GM18511 (cell line): ENCODE measurements around the gene MLPH.

Experiments
- ATAC-seq: cut with Tn5 transposase; IDR thresholded peaks from one replicate; pipeline ENCODE4 v1.9.1; 2021; ENCODE audit warnings: mild to moderate bottlenecking, moderate library complexity; ENCODE audit not compliant: unreplicated experiment

The MLPH gene

GRCh38 chr2:237517163-237517562 lies 30.1 kb downstream of the MLPH start:
- no peak for ATAC-seq

GRCh38 chr2:237517990-237518389 lies 30.9 kb downstream of the MLPH start:
- no peak for ATAC-seq

GRCh38 chr2:237519506-237520245 lies 32.6 kb downstream of the MLPH start:
- ATAC-seq = no peak

- no peak for ATAC-seq
Observed at GRCh38 chr2:237520290-237520689, 33.2 kb downstream of the MLPH start.

- ATAC-seq = no peak
Observed at GRCh38 chr2:237524631-237525030, 37.6 kb downstream of the MLPH start.

- no peak for ATAC-seq
Observed at GRCh38 chr2:237525559-237526157, 38.6 kb downstream of the MLPH start.

GRCh38 chr2:237527233-237527632 lies 40.2 kb downstream of the MLPH start:
- no peak for ATAC-seq

- ATAC-seq = no peak
Observed at GRCh38 chr2:237527766-237528165, 40.7 kb downstream of the MLPH start.

GRCh38 chr2:237529452-237530402 lies 42.7 kb downstream of the MLPH start:
- ATAC-seq = peak; percentile 85

- peak; percentile 37 for ATAC-seq
Observed at GRCh38 chr2:237530472-237531433, 43.7 kb downstream of the MLPH start.

GRCh38 chr2:237532160-237532559 lies 45.1 kb downstream of the MLPH start:
- ATAC-seq = no peak

GRCh38 chr2:237533668-237534161 lies 46.7 kb downstream of the MLPH start:
- no peak for ATAC-seq

- no peak for ATAC-seq
Observed at GRCh38 chr2:237534380-237534779, 47.3 kb downstream of the MLPH start.

- no peak for ATAC-seq
Observed at GRCh38 chr2:237535385-237536082, 48.5 kb downstream of the MLPH start.

- no peak for ATAC-seq
Observed at GRCh38 chr2:237536083-237536415, 49.0 kb downstream of the MLPH start.

GRCh38 chr2:237536617-237537016 lies 49.6 kb downstream of the MLPH start:
- ATAC-seq = no peak

- no peak for ATAC-seq
Observed at GRCh38 chr2:237538001-237538720, 51.1 kb downstream of the MLPH start.

GRCh38 chr2:237538901-237539300 lies 51.9 kb downstream of the MLPH start:
- ATAC-seq = no peak

GRCh38 chr2:237539681-237540080 lies 52.6 kb downstream of the MLPH start:
- ATAC-seq = no peak
